CD4-positive, CD25-positive, alpha-beta regulatory T cell (primary cell): ENCODE results near the gene RAB28. TPM values are rescaled to one million over a fixed set of nuclear protein-coding genes. Genes with fewer than 3 reads are reported as not detected.

Experiments
- ATAC-seq, 2 donors: fragments of 150-1000 bp; cut with Tn5 transposase; one replicate each; pipeline ENCODE4 v1.10.0; 2021; ENCODE audit warnings: low read depth in 2 of 2, moderate number of reproducible peaks in 2 of 2, moderate library complexity in 1 of 2
- DNase-seq, 3 donors: peaks; one replicate each; pipeline versions ENCODE4 v3.0.0 to v3.0.0-alpha.2; 2012 to 2022; ENCODE audit warnings: mixed read lengths in 1 of 3
- H3K27ac ChIP-seq: one replicate; pipeline ENCODE4 v1.7.0; 2013; ENCODE audit warnings: mild to moderate bottlenecking, low read length; ENCODE audit not compliant: insufficient read depth, poor library complexity, severe bottlenecking
- H3K27me3 ChIP-seq: one replicate; pipeline ENCODE4 v1.7.0; 2013; ENCODE audit warnings: low read length; ENCODE audit not compliant: control insufficient read depth, insufficient read depth
- H3K36me3 ChIP-seq: one replicate; pipeline ENCODE4 v1.7.0; 2013; ENCODE audit warnings: mild to moderate bottlenecking, low read length, moderate library complexity; ENCODE audit not compliant: control insufficient read depth, insufficient read depth
- H3K4me1 ChIP-seq: 2 replicates; pipeline ENCODE4 v1.7.0; 2013; ENCODE audit warnings: mild to moderate bottlenecking, low read length; ENCODE audit not compliant: insufficient read depth, control insufficient read depth, poor library complexity, severe bottlenecking
- H3K4me3 ChIP-seq: one replicate; pipeline ENCODE4 v1.7.0; 2013; ENCODE audit warnings: low read depth, mild to moderate bottlenecking, low read length, moderate library complexity
- H3K9me3 ChIP-seq, 2 experiments: 1 replicate in 1 of 2; 2 replicates in 1 of 2; pipeline ENCODE4 v1.7.0; 2013; ENCODE audit warnings: low read length in 2 of 2, mild to moderate bottlenecking in 1 of 2, moderate library complexity in 1 of 2; ENCODE audit not compliant: control insufficient read depth in 2 of 2
- H3K27ac Mint-ChIP-seq, 3 donors: one replicate each; pipeline ENCODE4 v1.8.0; 2020 to 2022; ENCODE audit warnings: mild to moderate bottlenecking in 3 of 3, mixed read lengths in 3 of 3, moderate library complexity in 2 of 3
- H3K27me3 Mint-ChIP-seq: one replicate; pipeline ENCODE4 v1.8.0; 2022; ENCODE audit warnings: mild to moderate bottlenecking, mixed read lengths
- H3K36me3 Mint-ChIP-seq: one replicate; pipeline ENCODE4 v1.8.0; 2020; ENCODE audit warnings: mixed read lengths
- H3K4me1 Mint-ChIP-seq, 4 donors: one replicate each; pipeline ENCODE4 v1.8.0; 2020 to 2022; ENCODE audit warnings: mixed read lengths in 4 of 4, mild to moderate bottlenecking in 1 of 4
- H3K4me3 Mint-ChIP-seq, 4 donors: one replicate each; pipeline ENCODE4 v1.8.0; 2020 to 2022; ENCODE audit warnings: mild to moderate bottlenecking in 4 of 4, mixed read lengths in 4 of 4, moderate library complexity in 3 of 4
- H3K9me3 Mint-ChIP-seq, 7 donors: one replicate each; pipeline ENCODE4 v1.8.0; 2020 to 2022; ENCODE audit warnings: mixed read lengths in 7 of 7, mild to moderate bottlenecking in 3 of 7, moderate library complexity in 2 of 7
- polyA plus RNA-seq, 4 donors: library from polyadenylated mRNA; unstranded; fragments of 300-500 nt; fragmentation: Illumina TruSeq; gene quantifications; one replicate each; pipeline ENCODE4 v1.2.3, GENCODE V29; 2021
- total RNA-seq: library from RNA; stranded (reverse); gene quantifications from one replicate; pipeline ENCODE4 v1.2.3, GENCODE V29; 2022

The RAB28 gene
- total and polyA plus RNA-seq, 5 donors from 2014 or later, result 7.5 to 18.2 (median 15.5) TPM

DNA sequence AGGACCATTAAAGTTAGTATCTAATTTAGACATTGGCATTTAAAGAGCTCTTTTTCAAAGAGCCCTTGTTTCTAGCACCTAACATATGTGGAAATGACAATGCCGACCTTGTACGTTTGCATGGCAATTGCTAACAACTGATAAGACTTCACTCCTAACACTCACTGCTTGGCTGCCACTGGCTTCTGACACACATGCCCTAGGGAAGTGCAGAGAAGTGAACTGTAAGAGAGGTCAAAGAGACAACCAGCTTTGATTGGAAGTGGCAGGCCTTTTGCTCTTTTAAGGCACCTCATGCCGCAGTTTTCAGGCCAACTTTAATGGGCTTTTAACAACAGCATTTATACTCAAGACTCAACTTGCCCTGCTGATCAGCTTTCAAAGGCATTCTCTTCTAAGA, 158.4 kb downstream of the RAB28 start:
- ATAC-seq, result no peak
- DNase-seq, result no peak
- Histone ChIP-seq H3K4me3 (no peak overlapping the region), H3K9me3 (no peaks in the 10 kb centered on the region), H3K36me3 (no peaks in the 10 kb centered on the region), H3K27ac (no peak overlapping the region), H3K4me1 (no peaks in the 10 kb centered on the region), H3K27me3 (peaks cover 2% of the 10 kb centered on the region)
- H3K4me1 Mint-ChIP-seq, result no peaks in the 10 kb centered on the region
- H3K36me3 Mint-ChIP-seq, result peaks cover 3% of the 10 kb centered on the region
- no peak overlapping the region for H3K4me3 Mint-ChIP-seq
- no peaks in the 10 kb centered on the region for H3K27me3 Mint-ChIP-seq
- H3K9me3 Mint-ChIP-seq, result peaks cover 0 to 7% (median 3%) of the 10 kb centered on the region in 7 donors
- no peak overlapping the region for H3K27ac Mint-ChIP-seq

DNA sequence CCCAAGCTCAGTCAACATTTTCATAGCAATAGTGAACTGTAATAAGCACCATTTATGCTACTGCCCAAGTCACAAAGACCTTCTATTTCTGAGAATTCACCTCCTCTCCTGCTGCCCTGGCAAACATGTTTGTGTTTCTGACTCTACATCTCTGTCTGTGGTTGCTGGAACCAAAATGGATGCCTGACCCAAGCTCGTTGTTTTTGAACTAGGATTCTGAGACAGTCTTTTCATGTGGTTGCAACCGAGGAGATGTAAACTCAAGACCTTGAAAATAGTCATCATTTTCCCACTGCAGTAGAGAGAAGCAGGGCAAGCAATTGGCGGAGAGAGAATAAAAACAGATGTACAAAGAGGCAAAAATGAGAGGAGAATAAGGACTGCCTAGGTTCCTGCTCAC, 160.2 kb downstream of the RAB28 start:
- Histone ChIP-seq H3K4me1 (no peaks in the 10 kb centered on the region), H3K27me3 (peaks cover 2% of the 10 kb centered on the region), H3K9me3 (no peaks in the 10 kb centered on the region), H3K36me3 (no peaks in the 10 kb centered on the region), H3K27ac (no peak overlapping the region), H3K4me3 (no peak overlapping the region)
- no peak overlapping the region for H3K4me3 Mint-ChIP-seq
- H3K27ac Mint-ChIP-seq, result no peak overlapping the region
- H3K9me3 Mint-ChIP-seq, result peaks cover 0 to 7% (median 3%) of the 10 kb centered on the region in 7 donors
- no peaks in the 10 kb centered on the region for H3K27me3 Mint-ChIP-seq
- no peak for DNase-seq
- no peaks in the 10 kb centered on the region for H3K4me1 Mint-ChIP-seq
- H3K36me3 Mint-ChIP-seq, result peaks cover 3% of the 10 kb centered on the region
- no peak for ATAC-seq

DNA sequence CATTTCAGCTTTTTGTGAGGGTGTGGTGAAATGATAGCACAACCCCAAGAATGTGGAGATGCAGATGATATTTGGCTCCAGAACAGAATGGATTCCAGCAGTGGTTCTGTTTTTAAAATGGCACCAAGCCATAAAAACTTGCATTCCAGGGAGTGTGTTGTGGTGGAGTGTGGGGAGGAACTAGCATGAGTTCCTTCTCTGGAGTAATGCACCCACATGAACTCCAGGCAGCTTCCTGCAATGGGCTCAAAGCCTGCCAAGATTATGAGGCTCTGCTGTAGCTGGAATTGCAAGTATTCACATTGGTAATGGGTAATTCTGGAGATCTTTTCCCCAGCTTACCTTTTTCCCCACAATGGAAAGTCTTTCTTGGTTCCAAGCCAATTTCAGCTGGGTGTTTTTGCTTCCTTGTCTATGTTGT, 161.4 kb downstream of the RAB28 start:
- peaks cover 0 to 7% (median 3%) of the 10 kb centered on the region in 7 donors for H3K9me3 Mint-ChIP-seq
- H3K36me3 Mint-ChIP-seq, result peaks cover 3% of the 10 kb centered on the region
- ATAC-seq (no peak), DNase-seq (no peak)
- H3K4me3 ChIP-seq, result no peak overlapping the region
- no peak overlapping the region for H3K4me3 Mint-ChIP-seq
- no peak overlapping the region for H3K27ac ChIP-seq
- H3K4me1 ChIP-seq, result no peaks in the 10 kb centered on the region
- no peaks in the 10 kb centered on the region for H3K27me3 Mint-ChIP-seq
- no peaks in the 10 kb centered on the region for H3K36me3 ChIP-seq
- no peaks in the 10 kb centered on the region for H3K9me3 ChIP-seq
- H3K27ac Mint-ChIP-seq, result no peak overlapping the region
- peaks cover 2% of the 10 kb centered on the region for H3K27me3 ChIP-seq
- H3K4me1 Mint-ChIP-seq, result no peaks in the 10 kb centered on the region

Other genes with a start within 250 kb of the RAB28 start
- not detected for gene NKX3-2, start 60.2 kb upstream of the RAB28 start, total RNA-seq
- not detected for gene NKX3-2, start 60.2 kb upstream of the RAB28 start, polyA plus RNA-seq
- 48.9 TPM for gene BOD1L1, start 143.4 kb upstream of the RAB28 start, total RNA-seq
- gene BOD1L1, start 143.4 kb upstream of the RAB28 start, polyA plus RNA-seq, result 1 to 10 TPM; 1.4 to 2.0 (median 1.6) TPM